CD4-positive, alpha-beta T cell treated with Interleukin-6 at 100 ng/mL for 8 hours (primary cell): Measurements from ENCODE around the gene WNT3A.

Experiments used
- DNase-seq: peaks from one replicate; pipeline ENCODE4 v3.0.0-alpha.2; 2020; ENCODE audit warnings: mixed read lengths, low spot score

Gene WNT3A

DNA sequence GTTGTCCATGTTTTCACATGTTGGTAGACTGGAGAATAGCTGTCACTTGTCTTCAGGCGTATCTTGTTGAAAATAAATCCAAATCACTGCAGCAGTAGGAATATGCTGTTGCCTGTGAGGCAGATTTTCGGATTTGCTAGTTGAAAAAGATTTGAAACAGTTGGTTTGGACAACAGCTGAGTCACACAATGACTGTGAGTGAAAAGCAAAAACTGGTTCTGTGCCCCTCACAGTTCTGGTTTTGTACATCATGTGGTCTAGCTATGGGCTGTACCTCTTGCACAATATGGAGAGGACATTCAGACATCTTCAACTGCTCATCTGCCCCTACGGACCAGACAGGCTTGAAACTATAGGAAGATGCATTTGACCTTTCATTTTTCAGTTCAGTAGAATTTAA lies 77.5 kb downstream of the WNT3A start:
- no peak for DNase-seq

DNA sequence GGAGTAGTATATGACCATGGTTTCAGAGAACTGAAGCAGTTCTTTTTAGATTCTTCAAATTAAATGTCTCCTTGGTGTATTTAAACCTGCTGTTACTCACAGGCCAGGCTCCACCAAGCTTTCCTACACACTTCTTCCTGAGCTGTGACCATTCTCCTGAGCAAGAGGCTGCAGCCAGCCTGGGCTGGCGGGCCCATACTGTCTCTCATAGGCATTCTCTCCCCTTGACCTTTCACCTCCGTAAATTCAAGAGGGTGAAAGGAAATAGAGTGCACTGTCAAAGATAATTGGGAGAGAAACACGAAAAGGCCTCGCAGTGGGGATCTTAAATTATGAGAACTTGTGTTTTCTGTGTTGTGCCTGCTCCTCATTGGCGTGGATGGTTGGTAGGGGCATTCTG lies 78.0 kb downstream of the WNT3A start:
- DNase-seq, result no peak

DNA sequence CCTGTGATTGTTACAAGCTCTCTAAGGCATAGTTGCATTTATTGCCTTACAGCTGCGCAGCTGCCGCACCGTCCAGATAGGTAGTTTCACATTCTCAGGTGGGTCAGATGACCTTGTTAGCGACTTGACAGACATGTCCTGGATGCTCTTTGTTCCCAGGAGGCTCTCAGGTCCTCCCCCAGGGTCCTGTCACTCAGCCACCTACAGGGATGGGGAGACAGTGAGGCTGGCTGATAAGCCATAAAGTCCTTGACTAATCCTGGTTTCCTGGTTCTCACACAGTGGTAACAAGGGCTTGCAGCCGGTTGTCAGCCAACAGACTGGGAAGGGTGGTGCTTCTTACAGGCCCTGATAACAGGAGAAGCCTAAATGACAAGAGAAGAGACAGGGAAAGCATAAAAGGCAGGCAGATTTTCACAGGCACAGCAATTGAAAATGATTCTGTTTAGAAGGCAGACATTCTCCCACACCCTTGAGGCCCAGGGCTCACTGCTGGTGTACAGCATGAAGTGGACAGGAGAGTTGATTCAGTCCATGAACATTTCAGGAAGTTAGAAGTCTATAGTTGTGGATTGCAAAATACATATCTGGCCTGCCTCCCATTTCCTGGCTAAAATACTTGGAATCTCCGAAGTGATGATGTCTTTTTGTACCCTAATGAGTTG lies 78.6 kb downstream of the WNT3A start:
- DNase-seq, result no peak

DNA sequence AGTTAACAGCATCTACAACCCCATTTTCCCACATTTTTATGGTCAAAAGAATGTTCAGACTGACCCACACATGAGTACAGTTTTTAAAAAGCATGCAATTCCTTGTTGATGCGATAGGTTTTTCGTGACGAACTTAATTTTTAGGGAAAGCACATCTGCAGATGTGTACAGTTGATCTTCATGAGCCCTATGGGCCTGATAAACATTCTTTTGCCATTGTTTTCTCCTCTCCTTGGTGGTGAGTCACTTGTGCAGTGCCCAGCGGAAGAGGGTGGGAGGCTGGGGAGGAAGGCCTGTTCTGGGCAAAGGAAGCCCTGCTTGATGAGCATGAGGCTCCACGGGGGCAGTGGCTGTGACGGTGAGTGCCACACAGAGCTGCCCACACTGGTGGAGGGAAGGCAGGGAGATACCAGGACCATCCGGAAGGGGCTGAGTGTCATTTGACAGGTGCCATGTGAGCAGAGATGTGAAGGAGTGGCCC lies 81.0 kb downstream of the WNT3A start:
- peak; percentile 24 for DNase-seq

DNA sequence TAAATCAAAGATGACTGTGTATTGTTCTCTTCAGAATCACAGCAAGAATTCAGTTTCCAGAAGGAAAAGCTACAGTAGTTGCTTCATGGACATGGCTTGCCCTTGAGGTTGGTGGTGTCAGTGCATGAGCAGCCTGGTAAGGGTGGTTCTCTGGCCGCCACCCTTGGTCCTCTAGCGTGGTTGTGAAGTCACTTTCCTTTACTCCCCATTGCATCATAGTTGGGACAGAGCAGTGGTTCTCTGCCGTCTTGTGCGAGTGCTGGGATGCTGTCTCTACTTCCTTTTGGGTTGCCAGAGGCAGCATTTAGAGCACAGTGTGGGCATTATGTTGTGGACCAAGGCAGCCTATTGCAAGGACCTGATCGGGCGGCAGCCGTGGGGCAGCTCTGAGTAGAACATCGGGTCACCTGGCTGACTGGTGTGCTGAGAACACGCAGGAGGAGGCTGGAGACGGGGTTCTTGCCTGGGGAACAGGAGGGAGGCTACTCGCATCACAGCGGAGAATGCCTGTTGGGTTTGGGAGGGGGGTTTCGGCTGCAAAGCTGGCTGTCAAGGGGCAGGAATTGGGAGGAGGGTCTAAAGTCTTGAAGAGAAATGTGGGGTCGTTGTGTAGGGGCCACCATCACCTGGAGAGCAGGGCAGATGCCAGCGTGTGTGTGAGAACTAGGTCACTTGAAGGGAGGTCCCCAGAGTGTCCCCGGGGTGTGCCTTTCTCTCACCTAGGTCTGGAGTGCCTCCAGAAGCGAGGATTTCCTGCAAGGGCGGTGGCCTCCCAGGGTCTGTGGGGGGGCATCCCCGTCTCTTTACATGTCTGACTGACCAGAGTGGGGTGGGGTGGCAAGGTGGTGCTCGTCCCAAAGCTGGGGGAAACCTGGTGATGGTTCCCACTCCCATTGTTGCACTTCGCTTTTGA lies 82.0 kb downstream of the WNT3A start:
- DNase-seq, result no peak

DNA sequence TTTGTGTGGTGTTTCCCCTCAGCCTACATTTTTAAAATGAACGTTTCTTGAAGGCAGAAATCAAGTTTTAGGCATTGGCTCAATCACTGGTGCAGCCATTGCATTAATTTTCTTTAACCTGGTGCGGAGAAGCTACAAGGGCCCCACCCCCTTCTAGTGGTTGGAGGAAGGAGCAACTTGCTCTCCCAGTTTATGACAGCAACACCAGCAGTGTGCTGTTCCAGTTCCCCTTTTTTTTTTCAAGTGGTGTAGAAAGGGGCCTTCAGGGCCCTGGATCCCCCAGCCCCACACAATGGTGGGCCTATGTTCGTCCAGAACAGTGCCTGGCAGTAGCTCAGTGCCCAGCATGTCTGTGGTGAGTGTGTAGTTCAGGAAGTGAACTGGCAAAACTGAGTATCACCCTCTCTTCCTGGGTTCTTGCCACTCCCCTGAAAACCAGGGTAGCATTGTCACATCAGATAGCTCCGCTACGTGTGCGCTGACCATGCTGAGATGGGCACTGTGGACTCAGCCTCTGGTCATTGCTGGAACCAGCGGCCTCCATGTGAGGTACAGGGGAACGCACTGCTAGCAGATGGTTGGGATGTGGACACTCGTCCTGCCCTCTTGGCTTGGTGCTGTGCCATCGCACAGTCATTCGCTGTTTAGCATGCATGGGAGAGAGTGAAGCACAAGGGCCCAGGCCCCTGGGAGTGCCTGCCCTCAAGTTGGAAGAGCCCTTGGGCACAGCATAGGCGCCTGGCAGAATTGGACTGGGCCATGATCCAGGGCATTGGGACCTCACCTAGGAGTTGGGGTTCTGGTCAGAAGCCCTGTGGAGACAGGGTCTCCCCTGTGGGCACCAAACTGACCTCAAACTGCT lies 83.0 kb downstream of the WNT3A start:
- DNase-seq, result no peak

DNA sequence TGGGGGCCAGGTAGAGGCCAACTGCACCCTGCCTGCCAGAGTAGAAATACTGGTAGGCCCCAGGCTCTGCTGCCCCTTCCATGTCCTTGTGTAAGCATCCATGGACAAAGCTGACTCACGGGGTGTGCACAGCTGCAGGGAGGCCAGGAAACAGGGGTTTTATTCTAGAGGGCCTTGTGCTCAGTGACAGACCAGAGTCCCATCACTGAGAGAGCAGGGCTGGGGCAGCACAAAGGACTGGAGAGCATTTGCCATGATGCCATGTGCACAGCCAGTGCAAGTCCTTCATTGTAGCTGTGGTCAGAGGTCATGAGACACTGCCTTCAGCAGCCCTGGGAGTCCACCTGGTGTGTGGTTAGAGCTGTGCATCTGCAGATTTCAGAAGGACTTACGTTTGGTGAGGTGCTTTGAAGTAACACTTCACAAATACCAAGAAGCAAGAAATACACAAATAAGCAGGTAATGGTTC lies 83.8 kb downstream of the WNT3A start:
- DNase-seq, result no peak

DNA sequence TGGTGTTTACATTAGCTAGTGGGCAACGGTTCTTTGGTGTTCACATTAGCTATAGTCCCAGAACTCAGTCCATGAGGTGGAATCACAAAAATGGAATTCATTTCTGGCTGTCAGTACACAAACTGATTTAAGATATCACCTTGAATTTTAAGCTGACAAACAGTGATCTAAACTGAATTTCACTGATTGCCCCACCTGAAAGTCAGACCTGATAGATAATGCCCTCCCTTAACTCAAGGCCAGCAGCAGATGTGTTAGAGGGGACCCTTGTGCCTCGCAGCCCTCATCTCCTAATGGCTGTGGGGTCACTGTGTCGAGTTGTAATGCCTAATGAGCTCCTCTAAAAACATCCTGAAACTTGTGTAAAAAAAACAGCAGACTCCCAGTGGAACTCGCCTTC lies 84.3 kb downstream of the WNT3A start:
- no peak for DNase-seq

DNA sequence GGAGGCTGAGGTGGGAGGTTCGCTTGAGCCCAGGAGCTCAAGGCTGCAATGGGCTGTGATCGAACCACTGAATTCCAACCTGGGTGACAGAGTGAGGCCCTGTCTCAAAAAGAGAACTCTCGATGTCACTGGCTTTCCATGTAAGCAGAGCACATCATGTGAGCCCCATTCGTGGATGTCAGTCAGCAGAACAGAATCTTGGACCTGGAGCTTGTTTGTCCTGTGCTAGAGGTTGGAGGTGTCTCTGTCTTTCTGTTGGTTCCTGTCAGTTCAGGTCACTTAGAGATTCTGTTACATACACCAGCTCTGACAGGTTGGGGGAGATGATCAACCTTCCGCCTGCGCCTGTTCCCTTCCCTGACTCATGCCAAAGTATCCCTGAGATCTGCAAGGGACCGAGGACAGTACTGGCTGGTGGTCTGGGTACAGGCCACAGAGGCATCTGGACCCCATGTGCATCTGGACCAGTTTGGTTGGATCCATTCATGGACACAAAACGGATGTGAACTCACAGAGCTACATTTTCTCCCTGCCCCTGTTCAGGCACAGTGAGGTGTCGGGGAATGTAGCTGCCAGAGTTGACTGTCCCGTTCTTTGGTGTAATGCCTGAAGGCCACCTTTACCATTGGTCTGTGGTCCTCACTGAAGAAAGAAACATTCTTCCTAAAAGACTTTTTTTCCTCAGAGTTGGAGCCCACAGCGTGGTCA lies 85.7 kb downstream of the WNT3A start:
- no peak for DNase-seq

DNA sequence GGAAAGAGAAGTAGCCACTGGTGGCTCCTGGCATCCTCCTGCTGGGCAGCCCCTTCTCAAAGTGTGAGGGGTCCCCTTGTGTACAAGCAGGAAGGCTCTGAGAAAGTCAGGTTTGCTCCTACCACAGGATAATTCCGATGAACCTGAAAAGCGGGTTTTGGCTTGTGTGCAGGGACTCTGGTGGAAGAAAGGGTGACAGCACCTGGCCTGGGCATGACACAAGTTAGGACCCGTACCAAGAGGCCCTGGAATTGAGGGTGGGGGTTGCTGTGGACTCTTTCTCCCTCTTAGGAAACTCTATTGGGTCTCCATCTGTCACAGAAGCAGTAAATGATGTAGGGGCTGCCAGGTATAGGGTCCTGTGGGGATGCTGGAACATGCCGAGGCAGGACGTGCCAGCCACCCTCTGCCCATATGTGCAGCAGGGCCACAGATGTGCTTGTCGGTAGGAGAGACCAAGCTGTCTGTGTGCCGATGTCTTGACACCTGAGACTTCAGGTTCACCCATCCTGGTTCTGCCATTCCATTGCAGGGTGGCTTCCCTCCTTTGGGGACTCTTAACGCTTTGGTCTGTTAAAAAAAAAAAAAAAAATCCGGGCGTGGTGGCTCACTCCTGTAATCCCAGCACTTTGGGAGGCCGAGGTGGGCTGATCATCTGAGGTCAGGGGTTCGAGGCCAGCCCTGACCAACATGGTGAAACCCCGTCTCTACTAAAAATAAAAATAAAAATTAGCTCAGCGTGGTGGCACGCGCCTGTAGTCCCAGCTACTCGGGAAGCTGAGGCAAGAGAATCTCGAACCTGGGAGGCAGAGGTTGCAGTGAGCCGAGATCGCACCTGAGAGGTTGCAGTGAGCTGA lies 86.5 kb downstream of the WNT3A start:
- DNase-seq, result no peak

DNA sequence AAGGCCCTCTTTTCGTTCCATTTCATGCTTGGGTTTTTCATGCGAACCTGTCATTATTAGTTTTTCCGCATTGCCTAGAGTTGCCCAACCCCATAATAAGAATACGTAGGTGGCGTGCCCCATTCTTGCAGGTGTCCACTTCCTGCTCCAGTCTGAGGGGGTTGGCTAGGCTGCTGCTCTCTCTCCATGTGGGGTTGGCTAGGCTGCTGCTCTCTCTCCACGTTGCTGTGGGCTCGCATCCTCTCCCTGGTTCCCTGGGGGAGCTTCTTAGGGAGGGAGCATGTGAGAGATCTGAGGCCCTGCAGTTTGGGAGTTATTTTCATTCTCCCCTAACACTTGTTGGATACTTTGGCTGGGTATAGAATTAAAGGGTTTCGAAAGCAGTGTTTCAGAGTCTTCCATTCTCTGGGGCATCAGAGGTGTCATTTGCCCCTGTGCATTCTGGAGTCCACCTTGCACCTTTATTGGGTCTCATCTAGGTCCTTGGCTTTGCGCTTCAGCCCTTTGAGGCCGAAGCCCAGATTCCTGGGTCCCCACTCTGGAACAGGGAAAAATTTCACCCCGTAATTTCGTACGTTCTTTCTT lies 87.7 kb downstream of the WNT3A start:
- no peak for DNase-seq

DNA sequence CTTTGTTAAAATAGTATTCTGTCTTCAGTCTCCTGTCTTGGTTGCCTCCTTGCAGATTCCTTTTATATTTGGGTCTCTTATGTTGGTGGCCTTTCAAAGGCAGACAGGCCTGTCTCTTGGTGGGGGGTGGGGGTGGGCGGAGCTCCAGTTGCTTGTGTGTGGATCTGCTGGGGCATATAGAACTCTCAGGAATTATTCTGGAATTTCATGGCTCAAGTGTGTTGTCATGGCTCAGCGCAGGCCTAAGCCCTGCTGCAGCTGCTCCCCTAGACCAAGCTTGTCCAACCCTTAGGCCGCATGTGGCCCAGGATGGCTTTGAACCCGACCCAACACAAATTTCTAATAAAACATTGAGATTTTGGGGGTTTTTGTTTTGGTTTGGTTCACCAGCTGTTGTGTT lies 88.4 kb downstream of the WNT3A start:
- no peak for DNase-seq

DNA sequence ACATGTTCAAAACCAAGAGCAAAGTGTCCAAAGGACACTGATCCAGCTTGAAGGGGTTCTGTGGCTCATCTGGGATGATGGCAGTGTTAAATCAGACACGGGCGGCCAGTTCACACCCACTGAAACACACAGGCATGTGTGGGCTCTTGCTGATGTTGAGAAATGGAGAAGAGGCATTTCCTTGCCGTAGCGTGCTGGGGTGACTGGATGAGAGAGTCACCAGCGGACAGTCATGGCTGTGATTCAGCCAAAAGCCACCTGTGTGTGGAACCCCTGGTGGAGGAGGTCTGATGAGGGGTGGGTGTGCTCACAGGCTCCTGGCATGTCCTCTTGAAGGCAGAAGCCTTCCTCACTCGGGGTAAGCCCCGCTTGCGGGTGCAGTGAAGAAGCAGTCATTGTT lies 89.1 kb downstream of the WNT3A start:
- DNase-seq, result no peak

DNA sequence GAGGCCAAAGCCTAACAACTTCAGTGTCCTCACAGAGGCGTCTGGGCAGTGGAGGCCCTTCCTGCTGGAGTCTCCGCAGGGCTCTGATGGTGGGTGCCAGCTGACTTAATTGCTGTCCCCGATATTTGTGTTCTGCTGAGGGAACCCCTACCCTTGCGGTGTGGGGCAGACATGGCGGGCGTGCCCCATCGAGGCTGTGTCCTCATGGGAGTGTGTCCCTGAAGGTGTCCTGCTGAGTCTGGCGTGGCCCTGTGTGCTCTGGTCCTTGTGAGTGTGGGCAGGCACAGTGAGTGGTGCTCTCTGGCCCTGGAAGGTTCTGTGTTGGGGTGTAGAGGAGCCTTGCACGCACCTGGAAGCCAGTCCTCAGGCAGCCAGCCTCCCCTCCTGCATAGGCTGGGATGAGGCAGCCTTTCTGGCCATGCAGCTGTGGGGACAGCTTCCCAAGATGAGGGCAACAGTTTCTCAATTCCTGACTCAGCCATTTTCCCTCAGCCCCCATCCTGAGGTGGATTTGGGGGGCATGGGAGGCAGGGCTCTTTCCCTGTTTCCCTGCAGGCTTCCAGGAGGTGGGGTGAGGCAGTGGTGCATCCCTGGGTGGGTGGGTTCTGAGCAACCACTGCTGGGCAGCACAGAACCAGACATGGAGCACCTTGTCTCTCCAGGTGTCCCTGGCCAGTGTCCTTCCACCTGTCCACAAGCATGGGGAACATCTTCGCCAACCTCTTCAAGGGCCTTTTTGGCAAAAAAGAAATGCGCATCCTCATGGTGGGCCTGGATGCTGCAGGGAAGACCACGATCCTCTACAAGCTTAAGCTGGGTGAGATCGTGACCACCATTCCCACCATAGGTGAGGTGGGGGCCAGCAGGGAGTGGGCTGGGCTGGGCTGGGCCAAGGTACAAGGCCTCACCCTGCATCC lies 89.9 kb downstream of the WNT3A start:
- DNase-seq, result no peak

DNA sequence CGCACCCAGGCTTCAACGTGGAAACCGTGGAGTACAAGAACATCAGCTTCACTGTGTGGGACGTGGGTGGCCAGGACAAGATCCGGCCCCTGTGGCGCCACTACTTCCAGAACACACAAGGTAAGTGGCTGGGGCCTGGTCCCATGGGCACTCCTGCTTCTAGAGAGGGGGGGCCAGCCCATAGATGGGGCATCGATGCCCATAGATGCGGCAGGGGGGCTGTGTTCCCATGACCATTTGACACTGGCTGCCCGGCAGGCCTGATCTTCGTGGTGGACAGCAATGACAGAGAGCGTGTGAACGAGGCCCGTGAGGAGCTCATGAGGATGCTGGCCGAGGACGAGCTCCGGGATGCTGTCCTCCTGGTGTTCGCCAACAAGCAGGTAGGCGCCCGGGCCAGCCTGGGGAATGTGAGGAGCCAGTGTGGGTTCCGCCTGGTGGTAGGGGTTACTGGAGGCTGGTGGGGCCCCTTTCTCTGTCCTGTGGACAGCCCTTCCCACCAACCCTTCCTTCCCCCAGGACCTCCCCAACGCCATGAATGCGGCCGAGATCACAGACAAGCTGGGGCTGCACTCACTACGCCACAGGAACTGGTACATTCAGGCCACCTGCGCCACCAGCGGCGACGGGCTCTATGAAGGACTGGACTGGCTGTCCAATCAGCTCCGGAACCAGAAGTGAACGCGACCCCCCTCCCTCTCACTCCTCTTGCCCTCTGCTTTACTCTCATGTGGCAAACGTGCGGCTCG lies 90.7 kb downstream of the WNT3A start:
- DNase-seq, result no peak

DNA sequence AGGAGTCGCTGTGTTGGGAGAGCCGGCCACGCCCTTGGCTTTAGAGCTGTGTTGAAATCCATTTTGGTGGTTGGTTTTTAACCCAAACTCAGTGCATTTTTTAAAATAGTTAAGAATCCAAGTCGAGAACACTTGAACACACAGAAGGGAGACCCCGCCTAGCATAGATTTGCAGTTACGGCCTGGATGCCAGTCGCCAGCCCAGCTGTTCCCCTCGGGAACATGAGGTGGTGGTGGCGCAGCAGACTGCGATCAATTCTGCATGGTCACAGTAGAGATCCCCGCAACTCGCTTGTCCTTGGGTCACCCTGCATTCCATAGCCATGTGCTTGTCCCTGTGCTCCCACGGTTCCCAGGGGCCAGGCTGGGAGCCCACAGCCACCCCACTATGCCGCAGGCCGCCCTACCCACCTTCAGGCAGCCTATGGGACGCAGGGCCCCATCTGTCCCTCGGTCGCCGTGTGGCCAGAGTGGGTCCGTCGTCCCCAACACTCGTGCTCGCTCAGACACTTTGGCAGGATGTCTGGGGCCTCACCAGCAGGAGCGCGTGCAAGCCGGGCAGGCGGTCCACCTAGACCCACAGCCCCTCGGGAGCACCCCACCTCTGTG lies 91.6 kb downstream of the WNT3A start:
- DNase-seq, result no peak

DNA sequence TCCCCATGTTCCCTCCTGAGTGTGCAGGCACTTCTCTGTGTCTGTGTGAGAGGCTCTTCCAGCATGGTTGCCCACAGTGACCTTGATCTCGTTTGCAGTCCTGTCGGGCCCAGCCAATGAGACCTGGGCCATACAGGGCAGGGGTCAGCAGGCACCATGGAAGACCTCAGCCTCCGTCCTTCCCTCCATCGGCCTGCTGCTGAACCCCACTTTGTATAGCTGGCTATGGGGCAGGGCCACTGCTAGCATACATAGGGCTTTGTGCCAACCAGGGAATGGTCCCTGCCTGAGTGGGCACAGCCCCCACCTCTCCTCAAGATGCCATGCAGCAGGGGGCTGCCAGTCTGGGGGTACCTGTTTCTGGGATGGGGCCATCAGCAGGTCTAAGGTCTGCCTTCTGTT lies 92.5 kb downstream of the WNT3A start:
- DNase-seq, result no peak
